ENCODE data around the gene MYH14.

- TF ChIP-seq CTCF (IDR thresholded peaks at IDR 0.05) (no peak), EZH2phosphoT487 (IDR thresholded peaks at IDR 0.05) (no peak), EZH2 (IDR thresholded peaks at IDR 0.05) (no peak)
Measured at GRCh38 chr19:50314724-50315708, 111.6 kb downstream of the MYH14 start.

Measured in neural progenitor cell (in vitro differentiated cells).